HepG2 (cell line): ENCODE measurements around the gene DMRT3. TPM values are rescaled to one million over a fixed set of nuclear protein-coding genes. Genes with fewer than 3 reads are reported as not detected.

Experiments
- GABPA ChIP-seq, 2 experiments: IDR thresholded peaks; 2 replicates each; pipeline ENCODE4 v1.6.1; 2011 to 2016; ENCODE audit warnings: low read depth in 2 of 2, low read length in 1 of 2, missing biosample characterization in 1 of 2, missing genetic modification characterization in 1 of 2
- GFI1 ChIP-seq: sonication (generic); formaldehyde crosslinking; IDR thresholded peaks from 2 replicates; pipeline ENCODE4 v1.5.0; 2020; ENCODE audit warnings: missing genetic modification reagents, mild to moderate bottlenecking, borderline replicate concordance
- HNF4G ChIP-seq, 2 experiments: sonication (generic) in 1 of 2; formaldehyde crosslinking in 1 of 2; IDR thresholded peaks; 2 replicates each; pipeline versions ENCODE4 v1.4.0 to v1.6.1; 2011 to 2020; ENCODE audit warnings: borderline replicate concordance in 2 of 2, low read depth in 2 of 2, mild to moderate bottlenecking in 2 of 2, low read length in 1 of 2, missing genetic modification reagents in 1 of 2, moderate library complexity in 1 of 2
- SATB2 ChIP-seq: sonication (generic); formaldehyde crosslinking; IDR thresholded peaks from 2 replicates; pipeline ENCODE4 v1.5.0; 2020; ENCODE audit warnings: missing genetic modification reagents
- ZNF143 ChIP-seq: sonication (generic); formaldehyde crosslinking; IDR thresholded peaks from 2 replicates; pipeline ENCODE4 v1.4.0; 2020; ENCODE audit warnings: missing genetic modification reagents
- ZNF337 ChIP-seq: sonication (generic); formaldehyde crosslinking; IDR thresholded peaks from 2 replicates; pipeline ENCODE4 v1.5.1; 2020; ENCODE audit warnings: missing genetic modification reagents, low read depth, mild to moderate bottlenecking, borderline replicate concordance
- ZNF44 ChIP-seq: sonication (generic); formaldehyde crosslinking; IDR thresholded peaks from 2 replicates; pipeline ENCODE4 v1.5.1; 2020; ENCODE audit warnings: mild to moderate bottlenecking, missing genetic modification reagents
- polyA plus RNA-seq, 8 experiments: library from polyadenylated mRNA; depleted of rRNA in 3 of 8; stranded (reverse) in 7 of 8; unstranded in 1 of 8; fragments of >200 nt; fragmentation: Illumina TruSeq in 4 of 8; extraction: Trizol in 4 of 8; gene quantifications; 2 replicates each; pipeline versions ENCODE4 v1.2.1 to v1.2.3, GENCODE V29; 2011 to 2016; ENCODE audit warnings: low read depth in 4 of 8, missing spikeins in 1 of 8, mixed read lengths in 1 of 8; ENCODE audit not compliant: insufficient read depth in 1 of 8
- total RNA-seq, 5 experiments: library from RNA; depleted of rRNA; stranded (reverse); fragments of >200 nt; fragmentation: Illumina TruSeq; extraction: Trizol; gene quantifications; 2 replicates each; pipeline ENCODE4 v1.2.3, GENCODE V29; 2016; ENCODE audit warnings: low read depth in 1 of 5
- TF ChIP-seq, protein P1 (sequence below): sonication (generic); formaldehyde crosslinking; conservative IDR thresholded peaks from 2 replicates; pipeline ENCODE4 v1.4.0; 2020; ENCODE audit warnings: missing genetic modification reagents
- TF ChIP-seq, protein P2 (sequence below): sonication (generic); formaldehyde crosslinking; IDR thresholded peaks from 2 replicates; pipeline ENCODE4 v1.5.1; 2020; ENCODE audit warnings: mild to moderate bottlenecking, missing genetic modification reagents, borderline replicate concordance
- TF ChIP-seq, protein P3 (sequence below): sonication (generic); formaldehyde crosslinking; IDR thresholded peaks from 2 replicates; pipeline ENCODE4 v1.8.0; 2022; ENCODE audit warnings: missing genetic modification reagents, mild to moderate bottlenecking, inconsistent platforms, borderline replicate concordance

The DMRT3 gene
- total and polyA plus RNA-seq, 2 of the 13 experiments (the other 11 are each of a cell fraction or from before 2014, with no cell fraction given) = not detected

DNA sequence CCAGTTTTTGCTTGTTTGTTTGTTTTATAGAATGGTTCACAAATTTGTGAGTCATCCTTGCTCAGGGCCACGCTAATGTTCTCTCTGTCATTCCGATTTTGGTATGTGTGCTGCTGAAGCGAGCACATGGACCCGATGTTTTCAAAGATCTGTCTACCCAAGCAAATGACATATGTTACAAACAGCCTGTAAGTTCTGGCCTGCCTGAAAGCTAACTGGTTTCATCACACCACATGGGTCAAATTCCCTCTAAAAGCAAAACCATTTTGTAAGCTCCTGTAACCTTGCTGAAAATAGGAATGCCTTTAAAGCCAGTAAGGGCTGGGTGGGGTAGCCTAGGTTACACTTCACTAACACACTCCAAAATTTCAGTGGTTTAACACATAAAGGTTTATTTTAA lies 25.4 kb downstream of the DMRT3 start (continued):
- TF ChIP-seq HNF4G (IDR thresholded peaks at IDR 0.05; ENCODE audit: borderline replicate concordance, low read depth, low read length) = no peak
- TF ChIP-seq HNF4G (CRISPR knock-in tag; IDR thresholded peaks at IDR 0.05; ENCODE audit: borderline replicate concordance, low read depth) = no peak
- TF ChIP-seq, protein P1, sequence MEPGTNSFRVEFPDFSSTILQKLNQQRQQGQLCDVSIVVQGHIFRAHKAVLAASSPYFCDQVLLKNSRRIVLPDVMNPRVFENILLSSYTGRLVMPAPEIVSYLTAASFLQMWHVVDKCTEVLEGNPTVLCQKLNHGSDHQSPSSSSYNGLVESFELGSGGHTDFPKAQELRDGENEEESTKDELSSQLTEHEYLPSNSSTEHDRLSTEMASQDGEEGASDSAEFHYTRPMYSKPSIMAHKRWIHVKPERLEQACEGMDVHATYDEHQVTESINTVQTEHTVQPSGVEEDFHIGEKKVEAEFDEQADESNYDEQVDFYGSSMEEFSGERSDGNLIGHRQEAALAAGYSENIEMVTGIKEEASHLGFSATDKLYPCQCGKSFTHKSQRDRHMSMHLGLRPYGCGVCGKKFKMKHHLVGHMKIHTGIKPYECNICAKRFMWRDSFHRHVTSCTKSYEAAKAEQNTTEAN (CRISPR knock-in tag) = no peak
- TF ChIP-seq, protein P2, sequence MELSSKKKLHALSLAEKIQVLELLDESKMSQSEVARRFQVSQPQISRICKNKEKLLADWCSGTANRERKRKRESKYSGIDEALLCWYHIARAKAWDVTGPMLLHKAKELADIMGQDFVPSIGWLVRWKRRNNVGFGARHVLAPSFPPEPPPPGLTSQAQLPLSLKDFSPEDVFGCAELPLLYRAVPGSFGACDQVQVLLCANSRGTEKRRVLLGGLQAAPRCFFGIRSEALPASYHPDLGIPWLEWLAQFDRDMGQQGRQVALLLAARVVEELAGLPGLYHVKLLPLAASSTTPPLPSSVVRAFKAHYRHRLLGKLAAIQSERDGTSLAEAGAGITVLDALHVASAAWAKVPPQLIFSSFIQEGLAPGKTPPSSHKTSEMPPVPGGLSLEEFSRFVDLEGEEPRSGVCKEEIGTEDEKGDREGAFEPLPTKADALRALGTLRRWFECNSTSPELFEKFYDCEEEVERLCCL (CRISPR knock-in tag) = no peak
- no peak for TF ChIP-seq ZNF143 (CRISPR knock-in tag)
- no peak for TF ChIP-seq SATB2 (CRISPR knock-in tag)
- no peak for TF ChIP-seq GFI1 (CRISPR knock-in tag)
- TF ChIP-seq, protein P3, sequence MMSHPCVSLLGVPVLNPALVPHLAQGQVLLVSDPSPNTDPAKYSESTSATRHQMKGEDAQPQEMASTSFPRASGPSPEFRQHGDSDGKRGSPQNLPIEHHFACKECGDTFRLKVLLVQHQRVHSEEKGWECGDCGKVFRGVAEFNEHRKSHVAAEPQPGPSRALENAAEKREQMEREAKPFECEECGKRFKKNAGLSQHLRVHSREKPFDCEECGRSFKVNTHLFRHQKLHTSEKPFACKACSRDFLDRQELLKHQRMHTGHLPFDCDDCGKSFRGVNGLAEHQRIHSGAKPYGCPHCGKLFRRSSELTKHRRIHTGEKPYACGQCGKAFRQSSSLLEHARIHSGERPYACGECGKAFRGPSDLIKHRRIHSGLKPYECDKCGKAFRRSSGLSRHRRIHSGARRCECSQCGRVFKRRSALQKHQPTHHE (CRISPR knock-in tag) = no peak
- TF ChIP-seq ZNF44 (CRISPR knock-in tag) = no peak
- TF ChIP-seq GABPA (IDR thresholded peaks at IDR 0.05; ENCODE audit: low read depth, low read length) = no peak
- no peak for TF ChIP-seq GABPA (CRISPR knock-in tag; IDR thresholded peaks at IDR 0.05; ENCODE audit: low read depth)
- TF ChIP-seq ZNF337 (CRISPR knock-in tag) = no peak
